ENCODE results near the gene FXYD5. TPM values are rescaled to one million over a fixed set of nuclear protein-coding genes. Genes with fewer than 3 reads are reported as not detected.

Gene FXYD5
- total and polyA plus RNA-seq, 9 of the 15 experiments (the other 6 are each of a cell fraction or from before 2014, with no cell fraction given) = 104 to 537 (median 174) TPM

GRCh38 chr19:35105411-35106290, 48.9 kb upstream of the FXYD5 start (continued):
- TF ChIP-seq RERE (CRISPR knock-in tag; IDR thresholded peaks at IDR 0.05; ENCODE audit: borderline replicate concordance) (no peak), ZNF212 (CRISPR knock-in tag; IDR thresholded peaks at IDR 0.05) (no peak), TEAD1 (CRISPR knock-in tag; IDR thresholded peaks at IDR 0.05) (no peak), ZBTB12 (CRISPR knock-in tag; IDR thresholded peaks at IDR 0.05) (no peak), ARID3A (IDR thresholded peaks at IDR 0.05; ENCODE audit: borderline replicate concordance, low read depth, low read length) (no peak), JUNB (CRISPR knock-in tag; conservative IDR thresholded peaks at IDR 0.05) (no peak), DDX20 (tag; IDR thresholded peaks at IDR 0.05; ENCODE audit: low read depth) (no peak), ATF7 (IDR thresholded peaks at IDR 0.05) (no peak), CHCHD3 (CRISPR knock-in tag; IDR thresholded peaks at IDR 0.05) (no peak), ZNF79 (CRISPR knock-in tag; IDR thresholded peaks at IDR 0.05; ENCODE audit: low read depth) (no peak), ESRRA (IDR thresholded peaks at IDR 0.05; ENCODE audit: borderline replicate concordance, low read depth) (no peak), SMAD1 (IDR thresholded peaks at IDR 0.05; ENCODE audit: low read depth, low read length, partially characterized antibody) (no peak), DMBX1 (CRISPR knock-in tag; IDR thresholded peaks at IDR 0.05; ENCODE audit: borderline replicate concordance) (no peak), ZNF561 (CRISPR knock-in tag; conservative IDR thresholded peaks at IDR 0.05) (no peak), EHMT2 (IDR thresholded peaks at IDR 0.05) (peak; percentile 89), PHF8 (IDR thresholded peaks at IDR 0.05; ENCODE audit: borderline replicate concordance, low read length) (no peak), PHF20 (IDR thresholded peaks at IDR 0.05; ENCODE audit: partially characterized antibody) (peak; percentile 46), NFXL1 (CRISPR knock-in tag; IDR thresholded peaks at IDR 0.05) (no peak), SMARCA5 (IDR thresholded peaks at IDR 0.05) (peak; percentile 86), PML (IDR thresholded peaks at IDR 0.05; ENCODE audit: low read length) (no peak), FOSL1 (tag; conservative IDR thresholded peaks at IDR 0.05) (no peak)
